Omental fat pad (tissue), 4 donors: ENCODE data around the gene LITAF. TPM values are rescaled to one million over a fixed set of nuclear protein-coding genes. Genes with fewer than 3 reads are reported as not detected.

Experiments used
- ATAC-seq: fragments of 150-250 bp; one replicate; pipeline ENCODE4 v1.9.1; 2016; ENCODE audit warnings: mild to moderate bottlenecking, moderate library complexity; ENCODE audit not compliant: low FRiP score
- DNase-seq: peaks from one replicate; pipeline ENCODE4 v3.0.0-alpha.2; 2019; ENCODE audit warnings: low spot score
- CTCF ChIP-seq, 3 donors: fragments of 450-650 bp; IDR thresholded peaks; one replicate each; pipeline ENCODE4 v1.5.1; 2016 to 2017; ENCODE audit warnings: antibody characterized with exemption in 3 of 3, mild to moderate bottlenecking in 3 of 3, moderate library complexity in 2 of 3
- total RNA-seq, 4 donors: library from RNA; depleted of rRNA; stranded (reverse); fragments of >200 nt; gene quantifications; one replicate each; pipeline ENCODE4 v1.1.0, GENCODE V29; 2016

LITAF gene
- 100 to 1,000 TPM in 2 of 4 donors, 10 to 100 TPM in 2; 69.8 to 196 (median 103) TPM for total RNA-seq

- no peak for TF ChIP-seq CTCF (IDR thresholded peaks at IDR 0.05)
- ATAC-seq (peak; percentile 88), DNase-seq (peak; percentile 39)
Observed at GRCh38 chr16:11586856-11587642, at the start of gene LITAF. TSS of gene LITAF (minus strand) at chr16:11586919. CDS start at chr16:11556730, 30,189 bp downstream.

- TF ChIP-seq CTCF (IDR thresholded peaks at IDR 0.05) = no peak
- DNase-seq (no peak), ATAC-seq (no peak)
Observed at GRCh38 chr16:11636172-11636721, 49.5 kb upstream of the LITAF start.

DNA sequence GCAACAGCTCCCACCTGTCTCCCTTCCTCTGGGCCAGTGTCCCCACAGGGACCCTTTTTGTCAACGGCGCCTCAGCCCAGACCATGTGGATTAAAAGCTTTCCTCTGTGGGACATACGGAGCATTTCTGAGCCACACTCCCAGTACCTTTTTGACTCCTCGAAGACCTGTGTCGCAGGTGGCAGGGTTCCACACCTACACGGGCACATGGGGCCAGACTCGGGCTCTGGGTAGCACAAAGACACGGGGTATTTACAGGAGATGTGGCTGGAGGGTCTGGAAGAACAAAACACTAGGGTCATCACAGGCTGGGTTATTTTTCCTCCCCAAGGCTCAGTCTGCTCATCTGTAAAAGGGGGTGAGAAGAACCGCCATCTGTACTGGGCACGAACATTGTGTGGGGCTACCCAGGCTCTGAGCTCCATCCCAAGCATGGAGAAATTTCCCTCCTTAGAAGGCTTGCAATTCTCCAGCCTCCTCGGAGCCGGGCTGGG lies 49.0 kb upstream of the LITAF start:
- no peak for ATAC-seq
- TF ChIP-seq CTCF (IDR thresholded peaks at IDR 0.05) = no peak
- DNase-seq = no peak

DNA sequence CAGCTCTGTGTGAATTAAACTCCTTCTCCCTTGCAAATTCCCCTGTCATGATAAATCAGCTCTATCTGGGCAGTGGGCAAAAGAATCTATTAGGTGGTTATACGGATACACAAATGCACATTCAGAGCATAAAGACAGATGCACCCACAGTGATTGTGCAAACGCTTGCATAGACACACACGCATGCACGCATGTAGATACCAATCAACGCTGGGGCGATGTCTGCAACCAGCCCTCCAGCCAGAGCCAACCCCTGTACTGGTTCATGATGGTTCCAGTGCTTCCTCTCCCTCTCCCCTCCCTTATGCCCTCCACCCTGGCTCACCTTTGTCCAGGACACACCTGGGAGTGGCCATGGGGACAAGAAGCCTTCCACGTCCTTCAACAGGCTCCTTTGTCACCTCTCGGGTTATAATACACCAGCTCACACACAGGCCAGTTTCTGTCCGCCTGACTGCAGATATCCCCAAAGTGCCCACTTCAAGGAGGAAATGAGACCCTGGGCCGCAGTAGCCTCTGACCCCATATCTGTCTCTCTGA lies 48.5 kb upstream of the LITAF start:
- TF ChIP-seq CTCF (IDR thresholded peaks at IDR 0.05) = no peak
- no peak for ATAC-seq
- DNase-seq = no peak

DNA sequence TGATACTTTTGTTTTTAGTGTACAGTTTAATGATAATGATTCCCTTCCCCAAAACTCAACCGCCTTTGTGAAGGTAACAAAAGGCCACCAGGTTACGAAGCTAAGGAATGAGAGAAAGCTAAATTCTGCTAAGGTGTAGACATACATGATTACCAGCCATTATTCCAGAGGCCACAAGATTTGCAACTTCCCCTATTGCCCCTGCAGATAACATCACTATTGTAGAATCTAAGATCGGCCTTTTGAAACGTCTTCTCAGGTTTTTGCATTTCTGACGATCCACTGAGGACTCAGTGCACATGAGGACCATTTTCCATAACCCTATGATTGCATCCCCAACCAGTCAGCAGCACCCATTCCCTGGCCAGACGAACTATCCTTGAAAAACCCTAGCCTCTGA lies 47.6 kb upstream of the LITAF start:
- no peak for DNase-seq
- no peak for TF ChIP-seq CTCF (IDR thresholded peaks at IDR 0.05)
- ATAC-seq = no peak

DNA sequence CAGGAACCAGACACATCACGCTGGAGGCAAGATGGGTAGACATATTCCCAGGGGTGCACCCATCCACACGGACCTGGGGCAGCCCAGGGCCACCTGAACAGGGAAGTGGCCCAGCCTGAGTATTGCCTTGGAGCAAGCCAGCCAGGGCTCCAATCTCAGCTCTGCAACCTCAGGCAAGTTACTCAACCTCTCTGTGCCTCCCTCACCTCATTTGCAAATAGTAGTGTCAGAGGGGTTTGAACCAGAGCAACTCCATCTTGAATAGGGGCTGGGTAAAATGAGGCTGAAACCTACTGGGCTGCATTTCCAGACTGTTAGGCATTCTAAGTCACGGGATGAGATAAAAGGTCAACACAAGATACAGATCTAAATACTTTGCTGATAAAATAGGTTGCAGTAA lies 46.4 kb upstream of the LITAF start:
- ATAC-seq (no peak), DNase-seq (no peak)
- no peak for TF ChIP-seq CTCF (IDR thresholded peaks at IDR 0.05)
